BE2C (cell line): ENCODE results near the gene CACNA2D3.

Experiments used
- DNase-seq: peaks from one replicate; pipeline ENCODE4 v3.0.0-alpha.2; 2020
- H3K27me3 ChIP-seq: fragments of 250-450 bp; sonication (Bioruptor Pico); 2 replicates; pipeline ENCODE4 v1.5.1; 2020; ENCODE audit warnings: mild to moderate bottlenecking
- H3K36me3 ChIP-seq: fragments of 250-450 bp; sonication (Bioruptor Pico); 2 replicates; pipeline ENCODE4 v1.5.1; 2020; ENCODE audit warnings: mild to moderate bottlenecking
- H3K4me1 ChIP-seq: fragments of 250-450 bp; sonication (Bioruptor Pico); 2 replicates; pipeline ENCODE4 v1.5.1; 2020
- H3K4me3 ChIP-seq: 2 replicates; pipeline ENCODE4 v1.5.1; 2011; ENCODE audit warnings: low read depth, low read length
- H3K9me3 ChIP-seq: fragments of 250-450 bp; sonication (Bioruptor Pico); 2 replicates; pipeline ENCODE4 v1.5.1; 2020
- TF ChIP-seq, protein P1 (sequence below): IDR thresholded peaks from 2 replicates; pipeline ENCODE4 v1.5.1; 2012; ENCODE audit warnings: mild to moderate bottlenecking, low read depth, low read length

CACNA2D3 gene

DNA sequence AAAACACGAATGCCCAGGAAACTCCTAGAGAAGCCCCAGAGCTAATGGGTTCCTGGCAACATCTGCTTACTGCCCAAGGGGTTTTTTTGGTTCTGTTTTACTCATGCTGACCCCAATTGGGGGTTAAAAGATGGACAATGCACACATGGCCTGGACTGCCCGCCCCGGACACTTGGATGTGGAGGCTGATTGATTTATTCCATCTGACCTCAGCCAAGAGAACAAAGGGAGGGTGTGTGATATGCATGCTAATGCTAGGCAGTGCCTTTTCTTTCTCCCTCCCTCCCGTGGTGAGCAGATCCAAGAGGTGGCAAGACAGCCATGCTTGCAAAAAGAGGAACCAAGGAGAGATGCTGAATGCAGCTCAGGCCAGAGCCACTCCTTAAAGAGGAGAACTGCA is 808.8 kb downstream of the CACNA2D3 start:
- Histone ChIP-seq H3K27me3 (no peaks in the 10 kb centered on the region), H3K9me3 (no peaks in the 10 kb centered on the region), H3K4me1 (no peaks in the 10 kb centered on the region), H3K4me3 (no peak overlapping the region), H3K36me3 (no peaks in the 10 kb centered on the region)
- no peak for DNase-seq
- TF ChIP-seq, protein P1, sequence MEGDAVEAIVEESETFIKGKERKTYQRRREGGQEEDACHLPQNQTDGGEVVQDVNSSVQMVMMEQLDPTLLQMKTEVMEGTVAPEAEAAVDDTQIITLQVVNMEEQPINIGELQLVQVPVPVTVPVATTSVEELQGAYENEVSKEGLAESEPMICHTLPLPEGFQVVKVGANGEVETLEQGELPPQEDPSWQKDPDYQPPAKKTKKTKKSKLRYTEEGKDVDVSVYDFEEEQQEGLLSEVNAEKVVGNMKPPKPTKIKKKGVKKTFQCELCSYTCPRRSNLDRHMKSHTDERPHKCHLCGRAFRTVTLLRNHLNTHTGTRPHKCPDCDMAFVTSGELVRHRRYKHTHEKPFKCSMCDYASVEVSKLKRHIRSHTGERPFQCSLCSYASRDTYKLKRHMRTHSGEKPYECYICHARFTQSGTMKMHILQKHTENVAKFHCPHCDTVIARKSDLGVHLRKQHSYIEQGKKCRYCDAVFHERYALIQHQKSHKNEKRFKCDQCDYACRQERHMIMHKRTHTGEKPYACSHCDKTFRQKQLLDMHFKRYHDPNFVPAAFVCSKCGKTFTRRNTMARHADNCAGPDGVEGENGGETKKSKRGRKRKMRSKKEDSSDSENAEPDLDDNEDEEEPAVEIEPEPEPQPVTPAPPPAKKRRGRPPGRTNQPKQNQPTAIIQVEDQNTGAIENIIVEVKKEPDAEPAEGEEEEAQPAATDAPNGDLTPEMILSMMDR: no peak

DNA sequence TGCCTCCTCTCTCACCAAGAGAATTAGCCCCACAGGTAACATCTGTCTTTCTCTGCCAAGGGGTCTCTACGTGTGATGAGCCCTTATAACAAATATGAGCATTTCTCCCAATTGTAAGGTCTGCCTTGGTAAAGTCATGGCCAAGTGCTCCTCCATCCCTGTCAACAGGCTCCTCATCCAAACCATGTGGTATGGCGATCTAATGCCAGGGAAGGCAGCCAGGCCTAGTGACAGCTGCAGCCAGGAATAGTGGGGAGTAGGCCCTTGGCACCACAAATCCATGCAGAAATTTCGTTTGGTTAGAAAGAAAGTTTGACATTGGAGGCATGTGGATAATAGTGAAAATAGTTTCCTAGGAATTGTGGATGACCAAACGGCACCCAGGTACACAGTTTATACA is 810.3 kb downstream of the CACNA2D3 start:
- Histone ChIP-seq H3K36me3 (no peaks in the 10 kb centered on the region), H3K4me1 (no peaks in the 10 kb centered on the region), H3K4me3 (no peak overlapping the region), H3K9me3 (no peaks in the 10 kb centered on the region), H3K27me3 (no peaks in the 10 kb centered on the region)
- no peak for DNase-seq
- TF ChIP-seq, protein P1: no peak

DNA sequence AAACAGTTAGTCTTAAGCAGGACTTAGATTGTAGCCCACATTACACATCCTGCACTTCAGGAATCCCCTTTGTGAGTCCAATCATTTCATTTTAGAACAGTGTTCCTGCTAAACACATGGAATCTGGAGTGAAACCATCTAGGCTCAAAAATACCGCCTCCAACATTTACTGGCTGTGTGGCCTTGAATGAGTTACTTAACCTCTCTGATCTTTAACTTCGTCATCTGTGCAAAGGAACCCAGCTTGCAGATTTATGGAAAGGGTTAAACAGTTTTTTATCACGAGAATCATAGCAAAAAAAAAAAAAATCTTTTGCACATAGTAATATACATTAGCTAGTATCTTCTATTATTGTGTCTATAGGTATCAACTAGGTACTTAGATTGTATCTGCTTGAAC is 813.5 kb downstream of the CACNA2D3 start:
- Histone ChIP-seq H3K4me3 (no peak overlapping the region), H3K4me1 (no peaks in the 10 kb centered on the region), H3K9me3 (no peaks in the 10 kb centered on the region), H3K36me3 (no peaks in the 10 kb centered on the region), H3K27me3 (no peaks in the 10 kb centered on the region)
- TF ChIP-seq, protein P1: no peak
- DNase-seq: no peak

DNA sequence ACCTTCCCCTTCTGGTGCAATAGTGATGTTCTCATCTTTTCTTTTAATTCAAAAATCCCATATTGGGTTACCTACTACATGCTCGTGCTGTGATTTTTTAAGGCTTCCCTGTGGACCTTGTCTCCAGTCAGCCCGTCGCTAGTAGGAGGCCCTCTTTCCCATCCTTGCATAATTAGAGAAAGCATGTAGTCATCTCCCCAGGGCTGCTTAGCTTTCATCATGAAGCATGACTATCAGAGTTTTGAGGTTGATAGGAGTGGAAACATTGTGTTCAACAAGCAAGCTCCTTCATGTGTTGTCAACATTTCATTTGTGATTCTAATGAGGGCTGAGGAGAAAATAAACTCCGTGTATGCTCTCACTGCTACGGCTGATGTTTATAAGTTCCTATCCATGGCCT is 814.2 kb downstream of the CACNA2D3 start:
- DNase-seq: no peak
- H3K9me3 ChIP-seq: no peaks in the 10 kb centered on the region
- H3K27me3 ChIP-seq: no peaks in the 10 kb centered on the region
- no peaks in the 10 kb centered on the region for H3K36me3 ChIP-seq
- no peaks in the 10 kb centered on the region for H3K4me1 ChIP-seq
- TF ChIP-seq, protein P1: no peak
- H3K4me3 ChIP-seq: no peak overlapping the region

DNA sequence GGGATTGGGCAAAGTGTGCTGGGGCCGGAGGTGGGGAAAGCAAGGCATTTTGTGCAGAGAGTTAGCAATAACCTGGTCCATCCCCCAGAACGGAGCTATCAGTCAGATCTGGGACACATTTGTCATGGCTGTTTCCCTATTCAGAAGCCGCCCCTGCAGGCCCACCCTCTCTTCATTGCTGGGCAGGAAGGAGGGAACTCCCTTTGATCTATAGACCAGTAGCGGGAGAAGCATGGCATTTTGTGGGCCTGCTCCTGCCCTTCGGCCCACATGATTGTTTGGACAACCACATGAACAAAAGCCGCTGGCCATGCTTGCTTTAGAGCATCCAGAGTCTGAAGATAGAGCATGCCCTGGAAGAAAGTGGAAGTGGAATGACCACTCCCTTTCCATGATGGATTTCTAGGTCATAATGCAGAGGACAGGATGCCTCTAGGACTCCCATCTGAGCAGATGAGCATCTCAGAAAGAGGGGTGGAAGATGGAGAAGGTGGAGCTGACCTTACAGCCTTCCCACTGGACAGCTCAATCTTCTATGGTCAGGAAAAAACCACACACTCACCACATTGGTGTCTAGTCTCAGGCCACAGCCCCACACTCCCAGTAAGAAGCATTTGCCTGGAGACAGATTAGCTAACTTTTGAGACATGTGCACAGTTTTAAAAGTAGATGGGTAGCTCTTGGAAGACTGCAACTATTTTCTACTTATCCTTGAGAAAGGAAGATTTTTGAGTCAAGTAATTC is 817.4 kb downstream of the CACNA2D3 start:
- H3K36me3 ChIP-seq: no peaks in the 10 kb centered on the region
- no peaks in the 10 kb centered on the region for H3K4me1 ChIP-seq
- no peak for DNase-seq
- no peaks in the 10 kb centered on the region for H3K9me3 ChIP-seq
- no peaks in the 10 kb centered on the region for H3K27me3 ChIP-seq
- TF ChIP-seq, protein P1: no peak
- H3K4me3 ChIP-seq: no peak overlapping the region

DNA sequence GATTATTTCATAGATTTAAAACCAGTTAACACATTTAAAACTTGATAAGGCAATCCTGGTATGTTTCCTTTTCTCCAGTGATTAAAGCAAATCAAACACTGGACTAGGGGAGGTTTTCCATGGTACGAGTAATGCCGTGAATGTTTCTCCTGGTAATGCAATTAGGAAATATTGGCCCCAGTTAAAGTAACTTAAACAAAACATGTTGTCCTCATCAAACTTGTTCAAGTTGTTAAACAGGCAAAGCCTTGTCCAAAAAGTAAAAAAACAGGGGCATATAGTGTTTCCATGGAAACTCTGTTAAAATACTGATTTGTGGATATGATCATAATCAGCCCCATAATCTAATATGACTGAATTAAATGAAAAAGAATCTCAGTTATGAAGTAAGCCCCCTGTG is 818.6 kb downstream of the CACNA2D3 start:
- H3K9me3 ChIP-seq: no peaks in the 10 kb centered on the region
- no peaks in the 10 kb centered on the region for H3K4me1 ChIP-seq
- TF ChIP-seq, protein P1: no peak
- H3K36me3 ChIP-seq: no peaks in the 10 kb centered on the region
- no peaks in the 10 kb centered on the region for H3K27me3 ChIP-seq
- H3K4me3 ChIP-seq: no peak overlapping the region
- DNase-seq: no peak
